Activated T-cell treated with anti-CD3 and anti-CD28 coated beads, Interleukin-2, amount 50 U/mL, for 48 hours (primary cell): ENCODE measurements around the gene CAB39L.

ENCODE experiments used
- DNase-seq, 2 experiments: peaks; one replicate each; pipeline ENCODE4 v3.0.0-alpha.2; 2020

CAB39L gene

GRCh38 chr13:49441312-49441711, 2.6 kb downstream of the CAB39L start:
- DNase-seq, result no peak

GRCh38 chr13:49439609-49440008, 4.3 kb downstream of the CAB39L start:
- no peak for DNase-seq

GRCh38 chr13:49437705-49438104, 6.2 kb downstream of the CAB39L start:
- DNase-seq, result no peak

GRCh38 chr13:49436890-49437289, 7.0 kb downstream of the CAB39L start:
- no peak for DNase-seq

GRCh38 chr13:49435992-49436391, 7.9 kb downstream of the CAB39L start:
- DNase-seq, result no peak

- DNase-seq, result no peak
Measured at GRCh38 chr13:49429121-49429520, 14.7 kb downstream of the CAB39L start.

- no peak for DNase-seq
Measured at GRCh38 chr13:49428041-49428763, 15.7 kb downstream of the CAB39L start.

- DNase-seq, result no peak
Measured at GRCh38 chr13:49424011-49424560, 19.8 kb downstream of the CAB39L start.

- DNase-seq, result peak; percentile 35 to 37
Measured at GRCh38 chr13:49421391-49421790, 22.5 kb downstream of the CAB39L start.

- no peak for DNase-seq
Measured at GRCh38 chr13:49419276-49419675, 24.6 kb downstream of the CAB39L start.

GRCh38 chr13:49418206-49418605, 25.7 kb downstream of the CAB39L start:
- no peak for DNase-seq

GRCh38 chr13:49417161-49417560, 26.7 kb downstream of the CAB39L start:
- no peak for DNase-seq

- DNase-seq, result no peak
Measured at GRCh38 chr13:49412749-49413148, 31.1 kb downstream of the CAB39L start.

- no peak for DNase-seq
Measured at GRCh38 chr13:49411353-49411752, 32.5 kb downstream of the CAB39L start.

GRCh38 chr13:49410477-49410876, 33.4 kb downstream of the CAB39L start:
- DNase-seq, result no peak

- DNase-seq, result no peak
Measured at GRCh38 chr13:49410006-49410405, 33.9 kb downstream of the CAB39L start.

GRCh38 chr13:49409008-49409407, 34.9 kb downstream of the CAB39L start:
- no peak for DNase-seq

GRCh38 chr13:49407936-49408335, 35.9 kb downstream of the CAB39L start:
- DNase-seq, result no peak

- no peak for DNase-seq
Measured at GRCh38 chr13:49407068-49407467, 36.8 kb downstream of the CAB39L start.

GRCh38 chr13:49404703-49405020, 39.2 kb downstream of the CAB39L start:
- no peak for DNase-seq

- DNase-seq, result no peak
Measured at GRCh38 chr13:49403996-49404702, 39.7 kb downstream of the CAB39L start.

- DNase-seq, result no peak
Measured at GRCh38 chr13:49400755-49401659, 42.9 kb downstream of the CAB39L start.

GRCh38 chr13:49399801-49400472, 43.9 kb downstream of the CAB39L start:
- no peak for DNase-seq
